IMR-90 (cell line): ENCODE results near the gene ACAD10. TPM values are rescaled to one million over a fixed set of nuclear protein-coding genes. Genes with fewer than 3 reads are reported as not detected.
A peak's percentile ranks its signal among the peaks of the same experiment; 100 is the strongest.

Experiments
- ATAC-seq: fragments of 200-7000 bp; cut with Tn5 transposase; 2 replicates; pipeline ENCODE4 v1.9.1; 2020; ENCODE audit warnings: low read depth, mild to moderate bottlenecking, moderate library complexity
- BruUV-seq: library from RNA; stranded (reverse); fragments of 400-500 nt; replicated peaks from 2 replicates; lab custom pipeline; 2021; lab: Mats Ljungman, UMichigan
- CTCF ChIA-PET: fragments of 300-600 bp; formaldehyde crosslinking; extraction: SDS; loops from one replicate; lab custom pipeline; 2021; ENCODE audit warnings: antibody characterized with exemption; lab: Yijun Ruan, JAX
- POLR2A ChIA-PET: fragments of 300-600 bp; sonication (Branson Sonifier 250); formaldehyde crosslinking; loops from one replicate; lab custom pipeline; 2022; ENCODE audit warnings: antibody characterized with exemption; ENCODE audit not compliant: unreplicated experiment; lab: Charles Lee
- DNase-seq: peaks from one replicate; pipeline ENCODE4 v3.0.0; 2013
- H2AFZ ChIP-seq: replicated peaks from 2 replicates; pipeline ENCODE3; 2013; ENCODE audit warnings: low read length, mild to moderate bottlenecking; ENCODE audit not compliant: poor library complexity
- H2AK5ac ChIP-seq: 2 replicates; pipeline ENCODE4 v1.6.1; 2013; ENCODE audit warnings: low read depth, low read length, inconsistent platforms
- H2AK9ac ChIP-seq: replicated peaks from 2 replicates; pipeline ENCODE3; 2013; ENCODE audit warnings: mild to moderate bottlenecking, low read depth, low read length, moderate library complexity; ENCODE audit not compliant: poor library complexity
- H2BK120ac ChIP-seq: 2 replicates; pipeline ENCODE4 v1.6.1; 2013; ENCODE audit warnings: low read depth, low read length, inconsistent platforms
- H2BK15ac ChIP-seq: 3 replicates; pipeline ENCODE4 v1.6.1; 2013; ENCODE audit warnings: low read depth, low read length, inconsistent platforms
- H2BK20ac ChIP-seq: 2 replicates; pipeline ENCODE4 v1.6.1; 2013; ENCODE audit warnings: low read depth, mild to moderate bottlenecking, inconsistent platforms, low read length, moderate library complexity
- H2BK5ac ChIP-seq: 2 replicates; pipeline ENCODE4 v1.6.1; 2013; ENCODE audit warnings: mild to moderate bottlenecking, low read depth, low read length, inconsistent platforms; ENCODE audit not compliant: poor library complexity, severe bottlenecking
- H3K14ac ChIP-seq: replicated peaks from 2 replicates; pipeline ENCODE4 v1.6.1; 2013; ENCODE audit warnings: low read depth, low read length, inconsistent platforms
- H3K18ac ChIP-seq: 2 replicates; pipeline ENCODE4 v1.6.1; 2013; ENCODE audit warnings: low read depth, low read length, control low read depth
- H3K23ac ChIP-seq: 2 replicates; pipeline ENCODE4 v1.6.1; 2013; ENCODE audit warnings: low read depth, low read length, inconsistent platforms
- H3K27ac ChIP-seq: 2 replicates; pipeline ENCODE4 v1.5.1; 2013; ENCODE audit warnings: mild to moderate bottlenecking, control low read depth, low read length; ENCODE audit not compliant: insufficient read depth
- H3K27me3 ChIP-seq: 2 replicates; pipeline ENCODE4 v1.6.1; 2013; ENCODE audit warnings: low read length; ENCODE audit not compliant: control insufficient read depth, insufficient read depth
- H3K36me3 ChIP-seq: 2 replicates; pipeline ENCODE4 v1.6.1; 2013; ENCODE audit warnings: low read length, mixed read lengths; ENCODE audit not compliant: control insufficient read depth, insufficient read depth
- H3K4ac ChIP-seq: 2 replicates; pipeline ENCODE4 v1.6.1; 2013; ENCODE audit warnings: low read depth, low read length, inconsistent platforms
- H3K4me1 ChIP-seq: 2 replicates; pipeline ENCODE4 v1.6.1; 2013; ENCODE audit warnings: low read length, mixed read lengths; ENCODE audit not compliant: control insufficient read depth, insufficient read depth
- H3K4me2 ChIP-seq: 2 replicates; pipeline ENCODE4 v1.6.1; 2013; ENCODE audit warnings: low read depth, mild to moderate bottlenecking, control low read depth, low read length, moderate library complexity
- H3K4me3 ChIP-seq: 2 replicates; pipeline ENCODE4 v1.5.1; 2013; ENCODE audit warnings: low read depth, mild to moderate bottlenecking, control low read depth, low read length, moderate library complexity; ENCODE audit not compliant: insufficient read depth
- H3K56ac ChIP-seq: 2 replicates; pipeline ENCODE4 v1.6.1; 2013; ENCODE audit warnings: low read length, inconsistent platforms; ENCODE audit not compliant: insufficient read depth; ENCODE audit errors: extremely low read depth
- H3K79me1 ChIP-seq, 2 experiments: 2 replicates each; pipeline ENCODE4 v1.6.1; 2013; ENCODE audit warnings: low read length in 2 of 2, inconsistent platforms in 1 of 2, low read depth in 1 of 2
- H3K9ac ChIP-seq: 2 replicates; pipeline ENCODE4 v1.6.1; 2013; ENCODE audit warnings: low read depth, low read length, control low read depth
- H3K9me1 ChIP-seq: 2 replicates; pipeline ENCODE4 v1.6.1; 2013; ENCODE audit warnings: low read length, inconsistent platforms; ENCODE audit not compliant: insufficient read depth
- H3K9me3 ChIP-seq: 2 replicates; pipeline ENCODE4 v1.6.1; 2013; ENCODE audit warnings: low read length; ENCODE audit not compliant: control insufficient read depth, insufficient read depth
- H4K20me1 ChIP-seq: 2 replicates; pipeline ENCODE4 v1.6.1; 2013; ENCODE audit warnings: low read length, inconsistent platforms; ENCODE audit not compliant: insufficient read depth
- H4K5ac ChIP-seq: 2 replicates; pipeline ENCODE4 v1.6.1; 2013; ENCODE audit warnings: mild to moderate bottlenecking, low read depth, low read length, control low read depth
- H4K8ac ChIP-seq, 2 experiments: 2 replicates each; pipeline ENCODE4 v1.6.1; 2013; ENCODE audit warnings: low read depth in 2 of 2, low read length in 2 of 2, control low read depth in 1 of 2, inconsistent platforms in 1 of 2
- H4K91ac ChIP-seq: 2 replicates; pipeline ENCODE4 v1.6.1; 2013; ENCODE audit warnings: low read depth, low read length, inconsistent platforms; ENCODE audit not compliant: insufficient read depth
- MAZ ChIP-seq: IDR thresholded peaks from 2 replicates; pipeline ENCODE4 v1.6.1; 2012; ENCODE audit warnings: low read depth, mild to moderate bottlenecking, low read length, improper control_type of control experiment, moderate library complexity, borderline replicate concordance
- RCOR1 ChIP-seq: IDR thresholded peaks from 2 replicates; pipeline ENCODE4 v1.6.1; 2012; ENCODE audit warnings: mild to moderate bottlenecking, low read length, improper control_type of control experiment; ENCODE audit not compliant: insufficient replicate concordance
- RFX5 ChIP-seq: IDR thresholded peaks from 2 replicates; pipeline ENCODE4 v1.8.0; 2012; ENCODE audit warnings: low read depth, mild to moderate bottlenecking, low read length, moderate library complexity
- SMC3 ChIP-seq: fragments of 150-350 bp; IDR thresholded peaks from 2 replicates; pipeline ENCODE4 v1.6.1; 2016; ENCODE audit warnings: low read depth, mild to moderate bottlenecking, antibody characterized with exemption, low read length, moderate library complexity
- WGBS, 2 experiments: methylation state at CpG; one replicate each; pipeline versions ENCODE4 v1.1.5 to v1.1.7; 2013; ENCODE audit warnings: missing lambda C conversion rate in 2 of 2; ENCODE audit not compliant: insufficient read length in 1 of 2; ENCODE audit errors: extremely low coverage in 2 of 2; 5-methylcytosine and 5-hydroxymethylcytosine counted together
- dilution Hi-C: fragments of 300-500 bp; cut with HindIII; formaldehyde crosslinking; loops from one replicate; pipeline ENCODE4 v1.14.3; 2018; ENCODE audit warnings: low sequenced_read_pairs; ENCODE audit not compliant: unreplicated experiment
- in situ Hi-C: fragments of 300-500 bp; cut with MboI; formaldehyde crosslinking; loops from 3 replicates; pipeline ENCODE4 v1.14.3; 2019; ENCODE audit warnings: low sequenced_read_pairs, inconsistent platforms, mixed read lengths
- intact Hi-C: fragments of 100-400 bp; cut with micrococcal nuclease; formaldehyde crosslinking; loops from 2 replicates; pipeline ENCODE4 v1.10.0; 2022
- polyA plus RNA-seq, 3 experiments: library from polyadenylated mRNA; depleted of rRNA; stranded (reverse); fragments of >200 nt; gene quantifications; 2 replicates each; pipeline ENCODE4 v1.2.3, GENCODE V29; 2012; ENCODE audit warnings: low replicate concordance in 1 of 3
- total RNA-seq: library from RNA; depleted of rRNA; stranded (reverse); fragments of >200 nt; gene quantifications from 2 replicates; pipeline ENCODE4 v1.2.3, GENCODE V29; 2012

The ACAD10 gene
- total and polyA plus RNA-seq, 2 of the 4 experiments (the other 2 are of a cell fraction): 12.4 to 21.0 TPM

GRCh38 chr12:111732786-111733185, 46.9 kb downstream of the ACAD10 start:
- Histone ChIP-seq H2BK20ac (no peak overlapping the region), H3K4me2 (no peak overlapping the region), H2BK120ac (no peak overlapping the region), H4K20me1 (no peaks in the 10 kb centered on the region), H2AK9ac (no peak overlapping the region), H2AK5ac (no peak overlapping the region), H4K91ac (no peak overlapping the region), H3K4ac (no peak overlapping the region), H3K18ac (no peak overlapping the region), H3K27me3 (no peaks in the 10 kb centered on the region), H3K27ac (no peak overlapping the region), H3K23ac (no peak overlapping the region), H3K79me1 (no peaks in the 10 kb centered on the region), H3K9ac (no peak overlapping the region), H2BK5ac (no peak overlapping the region), H3K9me3 (no peaks in the 10 kb centered on the region), H2BK15ac (no peak overlapping the region), H3K4me1 (no peaks in the 10 kb centered on the region), H3K4me3 (no peak overlapping the region), H3K9me1 (no peaks in the 10 kb centered on the region), H2AFZ (no peak overlapping the region), H4K5ac (no peak overlapping the region), H3K14ac (no peak overlapping the region), H3K56ac (0 out of 2 replicates have a peak overlapping the region, but pooled peaks have one; percentile 3), H3K36me3 (peaks cover 39% of the 10 kb centered on the region), H4K8ac (no peak overlapping the region)
- no TSS peak for BruUV-seq
- no peak for DNase-seq
- dilution Hi-C loops: no loop called here
- 83% methylated on average over 4 of the region's 4 CpGs; no CpG with 5 or more reads in 1 of the 2 experiments for WGBS, 2 experiments
- TF ChIP-seq RCOR1 (no peak), RFX5 (no peak), MAZ (no peak), SMC3 (no peak)
- POLR2A ChIA-PET: no interaction called here
- CTCF ChIA-PET: interaction anchor here (0.7 kb wide), 1 partner anchor 8 kb away, joined by 3 read pairs; no protein-coding TSS in a partner anchor
- in situ Hi-C loops: no loop called here
- intact Hi-C loops: no loop called here
- ATAC-seq: no peak
